Embryonic facial prominence (tissue), 1 donor: Measurements from ENCODE around the gene ADAM15.

Experiments
- DNase-seq: peaks from one replicate; pipeline ENCODE4 v3.0.0-alpha.2; 2016; ENCODE audit errors: extremely low spot score

ADAM15 gene

DNA sequence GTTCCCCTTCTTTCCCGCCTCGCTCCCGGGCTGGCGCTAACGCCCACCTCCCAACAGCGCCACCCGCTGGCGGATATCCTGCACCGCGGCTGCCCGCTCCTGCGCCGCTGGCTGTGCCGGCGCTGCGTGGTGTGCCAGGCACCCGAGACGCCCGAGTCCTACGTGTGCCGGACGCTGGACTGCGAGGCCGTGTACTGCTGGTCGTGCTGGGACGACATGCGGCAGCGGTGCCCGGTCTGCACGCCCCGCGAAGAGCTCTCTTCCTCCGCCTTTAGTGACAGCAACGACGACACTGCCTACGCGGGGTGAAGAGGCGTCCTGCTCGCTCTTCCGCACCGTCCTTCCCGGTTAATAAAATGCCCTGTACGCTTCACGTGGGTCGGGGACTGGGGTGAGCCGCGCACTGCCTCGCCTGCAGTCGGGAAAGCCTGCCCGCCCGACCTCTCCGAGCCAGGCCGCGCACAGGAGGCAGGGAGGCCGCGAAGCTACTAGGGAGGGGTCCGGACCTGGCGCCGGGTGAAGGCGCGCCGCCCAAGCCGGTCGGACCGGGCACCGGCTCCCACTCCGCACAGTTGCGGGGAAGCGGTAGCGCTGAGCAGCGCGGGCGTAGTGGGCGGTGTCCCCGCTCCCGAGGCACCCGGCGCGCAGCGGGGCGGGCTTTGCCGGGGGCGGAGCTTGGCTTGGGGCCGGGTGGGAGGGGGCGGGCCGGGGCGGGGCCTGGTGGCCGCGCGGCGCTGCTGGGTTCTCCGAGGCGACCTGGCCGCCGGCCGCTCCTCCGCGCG, at the start of gene ADAM15:
ADAM15 (plus strand) TSS at position 757 of the 782 bp plus-strand sequence. CDS start 71 bp downstream, outside the sequence.
- no peak for DNase-seq

DNA sequence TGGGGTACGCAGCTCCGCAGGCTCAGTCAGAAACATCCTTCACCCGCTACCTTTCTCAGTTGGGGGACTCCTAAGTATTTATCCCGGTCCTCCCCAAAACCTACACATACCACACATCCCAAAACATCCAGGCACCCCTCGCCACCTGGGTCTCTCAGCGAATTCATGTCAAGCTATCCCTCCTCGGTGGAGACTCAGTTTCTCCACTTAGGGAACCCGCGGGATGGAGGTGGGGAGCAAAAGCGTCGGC, 49.8 kb upstream of the ADAM15 start:
- no peak for DNase-seq

DNA sequence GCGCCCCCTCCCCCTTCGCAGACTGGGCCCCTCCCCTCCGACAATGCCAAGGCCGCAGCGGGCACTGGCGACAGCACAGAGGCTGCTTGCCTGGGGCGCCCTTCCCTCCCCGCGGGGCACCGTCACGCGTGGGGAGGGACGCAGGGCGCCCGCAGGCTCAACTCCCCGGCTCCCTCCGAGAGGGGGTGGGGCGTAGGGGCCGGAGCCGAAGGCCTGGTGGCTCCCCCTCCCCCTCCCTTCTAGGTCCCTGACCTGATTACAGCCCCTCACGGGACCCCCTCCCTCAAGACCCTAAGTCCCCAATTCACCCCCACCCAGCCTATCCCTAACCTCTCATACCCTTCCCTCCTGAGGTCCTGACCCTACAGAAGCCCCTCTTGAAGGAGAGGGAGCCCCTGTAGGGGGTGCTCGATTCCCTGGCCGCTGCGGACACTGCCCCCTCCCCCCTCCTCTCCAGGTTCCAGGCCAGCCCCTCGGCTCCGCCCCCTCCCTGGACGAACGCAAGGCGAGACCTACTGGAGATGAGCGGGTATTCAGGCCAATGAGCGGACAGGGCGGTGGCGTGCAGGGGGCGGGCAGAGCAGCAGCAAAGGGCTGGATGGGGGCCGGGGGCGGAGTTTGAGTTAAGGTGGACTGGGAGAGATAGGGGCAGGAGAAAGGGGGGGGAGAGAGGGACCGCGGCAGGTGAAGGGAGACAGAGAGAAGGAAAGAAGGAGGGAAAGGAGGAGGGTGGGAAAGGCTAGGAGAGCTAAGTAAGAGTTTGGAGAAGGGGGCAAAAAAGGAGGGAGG, 49.2 kb upstream of the ADAM15 start:
- peak; percentile 97 for DNase-seq

DNA sequence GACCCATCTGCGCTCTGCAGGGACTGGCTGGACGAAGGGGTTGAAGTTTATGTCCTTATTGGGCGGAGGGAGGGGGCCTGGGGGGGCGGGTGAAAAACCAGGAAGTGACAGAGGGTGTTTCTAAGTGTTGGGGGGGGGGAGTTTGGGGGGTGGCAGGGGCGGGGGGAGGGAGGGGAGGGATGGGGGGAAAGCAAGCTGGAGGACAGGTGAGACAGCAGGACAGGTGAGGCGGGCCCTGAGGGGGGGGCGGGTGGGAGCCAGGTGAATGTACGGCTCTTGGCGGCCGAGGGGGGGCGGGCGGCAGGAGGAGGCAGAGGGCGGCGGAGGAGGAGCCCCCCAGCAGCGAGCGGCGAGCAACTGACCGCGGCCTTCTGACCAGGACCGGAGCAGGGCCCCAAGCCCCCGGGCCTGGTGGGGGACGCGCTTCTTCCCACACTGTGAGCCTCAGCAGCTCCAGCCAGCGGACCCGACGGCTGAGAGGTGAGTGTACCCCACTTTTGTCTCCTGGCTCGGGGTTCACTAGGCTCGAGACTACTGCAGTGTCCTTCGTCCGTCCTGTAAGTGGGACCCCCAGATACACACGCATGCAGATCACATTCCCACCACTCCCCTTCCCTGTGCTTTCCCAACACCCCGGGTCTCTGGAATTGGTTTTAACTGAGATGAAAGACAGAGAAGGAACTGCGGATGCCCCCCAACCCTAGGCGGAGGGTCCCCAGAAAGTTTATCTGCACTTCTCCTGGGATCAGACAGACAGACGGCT, 48.5 kb upstream of the ADAM15 start, which contains the start of gene ZBTB7B:
ZBTB7B (plus strand) TSS at position 339 of the 763 bp plus-strand sequence. CDS start 11,859 bp downstream, outside the sequence.
- DNase-seq, result no peak

DNA sequence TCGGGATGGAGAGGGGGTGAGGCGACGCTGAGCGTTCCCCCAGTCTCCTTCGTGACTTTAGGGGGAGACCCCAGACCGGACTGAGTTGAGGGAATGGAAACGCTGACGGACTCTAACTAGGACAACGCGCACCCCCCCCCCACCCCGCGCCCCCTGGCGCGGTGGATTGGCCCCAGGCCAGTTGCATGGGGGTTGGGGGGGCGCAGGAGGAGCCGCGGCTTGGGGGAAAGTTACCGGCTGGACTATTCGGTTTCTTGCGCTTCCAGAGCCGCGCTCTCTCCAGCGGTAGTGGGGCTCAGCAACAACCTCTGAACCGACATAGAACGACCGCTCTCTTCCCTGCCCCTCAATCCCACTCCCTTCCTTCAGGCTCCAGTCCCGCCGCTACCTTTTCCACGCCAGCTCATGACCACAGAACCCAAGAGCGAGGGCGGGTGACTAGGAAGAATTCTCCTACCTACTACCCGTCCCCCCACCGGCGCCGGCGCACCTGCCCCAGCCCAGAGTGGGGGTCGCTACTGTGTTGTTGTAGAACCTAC, 47.8 kb upstream of the ADAM15 start:
- DNase-seq, result no peak

DNA sequence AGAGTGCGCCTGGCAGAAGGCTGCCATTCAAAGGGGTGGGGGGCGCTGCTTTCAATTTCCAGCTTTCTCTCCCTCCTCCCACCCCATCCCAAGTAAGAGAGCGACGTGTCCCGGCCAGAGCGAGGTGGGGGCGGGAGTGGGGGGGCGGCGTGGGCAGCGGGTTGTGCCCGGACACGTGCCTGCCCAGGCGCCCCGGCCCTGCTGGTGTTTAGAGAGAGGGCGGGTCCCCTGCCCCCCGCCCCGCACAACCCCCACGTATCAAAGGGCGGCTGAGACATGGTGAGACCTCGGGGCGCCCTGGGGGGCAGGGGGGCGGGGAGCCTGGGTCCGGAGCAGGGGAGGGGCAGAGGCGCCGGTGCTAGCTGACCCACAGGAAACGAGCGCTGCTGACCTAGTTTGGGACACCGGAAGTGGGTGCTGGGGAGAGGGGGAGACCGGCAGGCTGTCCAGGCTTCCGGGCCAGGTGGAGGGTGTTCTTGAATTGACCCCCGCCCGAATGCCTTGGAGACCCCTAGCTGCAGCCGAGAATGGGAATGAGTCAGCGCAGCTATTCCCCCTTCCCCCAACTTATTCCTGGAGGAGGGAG, 47.3 kb upstream of the ADAM15 start:
- DNase-seq, result no peak

DNA sequence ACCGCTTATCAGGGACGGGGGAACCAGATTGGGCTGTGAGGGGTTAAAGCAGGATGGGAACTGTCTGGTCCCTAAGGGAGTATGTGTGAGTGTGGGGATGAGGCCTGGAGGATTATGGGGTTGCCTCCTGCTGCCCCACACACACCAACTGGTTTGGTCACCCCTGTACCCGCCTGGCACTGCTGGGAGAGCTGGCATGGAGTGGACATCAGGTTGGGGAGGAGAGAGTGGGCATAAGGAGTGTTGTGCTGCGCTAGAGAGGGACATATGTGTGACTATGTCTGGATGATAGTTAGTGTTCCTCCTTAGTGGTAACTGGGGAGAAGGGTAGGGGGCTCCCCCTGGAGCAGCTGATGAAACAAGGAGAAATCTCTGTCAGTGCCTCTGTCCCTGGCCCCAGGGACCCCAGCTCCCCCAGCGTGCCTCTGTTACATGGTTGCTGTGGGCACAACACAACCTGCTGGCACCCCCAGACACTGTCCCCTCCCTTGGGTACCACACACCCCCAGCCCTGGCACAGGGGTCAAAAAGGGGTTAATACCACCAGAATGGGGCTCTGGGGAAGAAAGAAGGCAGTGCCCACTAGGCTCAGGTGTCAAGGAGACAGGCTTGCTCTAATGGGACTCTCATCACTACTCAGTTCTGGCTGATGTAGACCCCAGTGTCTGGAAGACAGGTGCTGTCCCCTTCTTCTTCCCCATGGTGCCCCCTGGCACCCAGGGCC, 46.6 kb upstream of the ADAM15 start:
- DNase-seq, result no peak

- no peak for DNase-seq
Observed at GRCh38 chr1:155005076-155006011, 45.8 kb upstream of the ADAM15 start.

DNA sequence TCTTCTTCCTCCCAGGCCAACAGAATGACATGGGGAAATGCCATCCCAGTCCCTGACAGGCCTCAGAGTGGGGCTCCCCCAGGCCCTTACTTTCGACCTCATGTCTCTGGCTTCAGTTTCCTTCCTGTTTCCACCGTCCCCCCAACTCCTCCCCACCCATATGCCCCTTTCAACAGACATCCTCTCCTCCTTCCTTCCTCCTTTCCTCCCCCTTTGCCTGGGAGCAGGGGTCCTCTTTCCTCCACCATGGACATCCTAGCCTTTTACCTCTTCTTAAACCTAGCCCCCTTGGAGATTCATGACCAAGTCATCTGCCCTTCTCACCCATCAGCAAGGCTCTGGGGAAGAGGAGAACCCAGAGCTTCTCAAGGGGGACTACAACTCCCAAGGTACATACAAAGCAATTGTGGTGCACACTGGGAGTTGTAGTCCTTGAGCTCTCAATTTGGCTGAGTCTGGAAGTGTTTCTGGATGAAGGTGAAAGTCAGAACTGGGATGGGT, 44.5 kb upstream of the ADAM15 start:
- DNase-seq, result no peak

DNA sequence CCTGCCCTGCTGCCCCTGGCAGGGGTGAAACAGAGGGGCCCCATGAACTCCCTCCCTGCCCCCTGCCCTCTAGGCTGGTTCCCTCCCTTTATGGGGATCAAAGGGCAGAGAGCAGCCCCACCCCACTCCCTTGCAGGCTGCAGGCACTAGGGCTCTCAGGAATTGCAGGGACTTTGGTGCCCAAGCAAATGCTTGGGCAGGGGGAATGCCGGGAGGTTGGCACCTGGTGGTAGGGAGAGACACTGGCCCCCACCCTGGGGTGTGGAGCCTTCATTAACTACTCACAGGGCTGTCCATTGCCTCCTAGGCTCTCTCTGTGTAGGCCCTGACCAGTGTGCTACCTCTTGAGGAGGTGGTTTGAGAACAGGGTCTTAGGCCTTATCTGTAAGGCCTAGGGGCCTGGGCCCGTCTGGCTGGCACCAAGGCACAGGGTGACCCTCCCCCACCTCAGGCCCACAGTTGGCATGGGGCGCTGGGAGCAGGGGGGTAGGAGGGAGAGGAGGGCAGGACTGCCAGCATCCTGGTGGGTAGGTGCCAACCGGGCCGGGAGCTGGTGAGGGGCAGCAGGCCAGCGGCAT, 43.8 kb upstream of the ADAM15 start:
- no peak for DNase-seq

DNA sequence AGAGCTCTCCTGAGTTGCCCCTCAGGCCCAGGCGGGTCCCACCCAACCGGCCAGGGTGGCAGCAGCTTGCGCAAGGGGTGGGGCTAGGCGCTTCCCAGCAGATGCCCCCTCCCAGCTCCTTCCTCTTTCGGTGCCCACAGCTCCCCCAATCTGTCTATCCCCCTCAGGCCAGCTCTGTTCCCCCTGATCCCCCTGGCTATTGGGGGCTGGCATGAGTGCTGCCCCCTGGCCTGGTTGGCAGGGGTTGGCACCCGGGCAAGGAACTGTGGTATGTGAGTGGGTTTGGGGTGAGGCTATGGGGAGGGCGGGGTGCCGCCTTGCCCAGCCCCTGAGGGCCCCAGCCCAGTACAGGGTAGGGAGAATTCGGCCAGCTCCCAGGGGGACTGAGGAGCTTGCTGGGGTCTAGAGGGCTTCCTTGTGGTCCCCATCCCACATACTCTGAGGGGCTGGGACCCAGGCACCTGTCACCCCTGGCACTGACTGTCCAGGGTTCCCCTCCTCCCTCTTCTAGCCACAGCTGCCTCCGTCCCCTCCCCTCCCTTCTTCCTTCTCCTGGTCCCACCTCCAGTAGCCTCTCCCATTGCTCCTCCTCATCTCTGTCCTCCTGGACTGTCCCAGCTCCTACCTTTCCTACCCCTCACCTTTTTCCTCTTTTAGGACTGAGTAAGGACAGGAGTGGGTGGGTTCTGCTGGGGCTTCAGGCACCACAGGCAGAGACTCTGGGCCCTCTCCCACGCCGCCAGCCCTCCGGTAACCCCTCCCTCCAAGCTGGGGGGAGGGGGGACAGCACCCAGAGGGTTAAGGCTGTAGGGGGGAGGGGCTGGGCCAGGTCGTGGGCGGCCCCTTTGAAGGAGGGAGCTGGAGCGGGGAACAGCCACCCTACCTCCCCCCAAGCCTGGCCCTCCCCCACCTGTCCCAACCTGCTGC, 42.8 kb upstream of the ADAM15 start:
- DNase-seq, result no peak

DNA sequence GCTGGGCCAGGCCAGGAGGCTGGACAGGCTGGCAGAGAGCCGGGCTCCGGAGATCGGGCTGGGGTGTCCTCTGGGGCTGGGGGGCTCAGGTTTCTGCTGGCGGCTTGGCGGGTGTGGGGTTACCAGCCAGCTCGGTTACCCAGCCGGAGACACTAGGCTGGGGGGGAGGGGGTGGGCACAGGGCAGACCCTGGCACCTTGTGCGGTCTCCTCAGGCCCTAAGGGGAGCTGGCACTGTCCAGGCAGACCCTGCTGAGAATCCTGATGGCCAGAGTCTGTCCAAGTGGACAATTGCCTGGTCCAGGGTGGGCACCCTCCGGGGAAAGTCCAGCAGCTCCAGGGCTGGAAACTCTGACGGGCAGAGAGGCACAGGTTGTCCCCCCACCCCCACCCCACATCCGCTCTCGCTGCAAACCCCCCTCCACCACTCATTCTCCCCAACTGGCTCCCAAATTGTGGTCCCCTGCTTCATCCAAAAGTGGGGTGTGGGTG, 41.9 kb upstream of the ADAM15 start:
- no peak for DNase-seq

GRCh38 chr1:155009742-155010141, 41.4 kb upstream of the ADAM15 start:
- DNase-seq, result no peak

- no peak for DNase-seq
Observed at GRCh38 chr1:155010211-155010918, 40.8 kb upstream of the ADAM15 start.

GRCh38 chr1:155011004-155011416, 40.1 kb upstream of the ADAM15 start:
- DNase-seq, result no peak

GRCh38 chr1:155011437-155012025, 39.6 kb upstream of the ADAM15 start:
- DNase-seq, result no peak

- no peak for DNase-seq
Observed at GRCh38 chr1:155012026-155012546, 39.0 kb upstream of the ADAM15 start.
